ENCODE results near the gene LRRC9.
"Not testable (repeated sequence)": the region's sequence is repeated elsewhere in the genome, so short reads cannot be mapped to it uniquely, and the experiment has no call there.

LRRC9 gene

GRCh38 chr14:60067882-60068281 is 147.9 kb downstream of the LRRC9 start:
- no peak for DNase-seq

GRCh38 chr14:60079723-60080122 is 159.8 kb downstream of the LRRC9 start:
- DNase-seq, result no peak

GRCh38 chr14:60085085-60085484 is 165.1 kb downstream of the LRRC9 start:
- DNase-seq, result no peak

GRCh38 chr14:60085693-60086092 is 165.7 kb downstream of the LRRC9 start:
- no peak for DNase-seq

- DNase-seq, result no peak
These were observed 167.7 kb downstream of the LRRC9 start for GRCh38 chr14:60087668-60088067.

GRCh38 chr14:60089221-60089620 is 169.3 kb downstream of the LRRC9 start:
- no peak for DNase-seq

GRCh38 chr14:60090864-60091519 is 171.0 kb downstream of the LRRC9 start:
- no peak for DNase-seq

- peak; percentile 81 for DNase-seq
These were observed 171.9 kb downstream of the LRRC9 start, which contains the start of gene PCNX4 for GRCh38 chr14:60091550-60092525. Gene PCNX4, plus strand, starts transcription at chr14:60091923. Its CDS starts 15,716 bp downstream, at chr14:60107639.

GRCh38 chr14:60092526-60092920 is 172.6 kb downstream of the LRRC9 start:
- no peak for DNase-seq

- no peak for DNase-seq
These were observed 173.1 kb downstream of the LRRC9 start for GRCh38 chr14:60093080-60093479.

- DNase-seq, result no peak
These were observed 173.7 kb downstream of the LRRC9 start for GRCh38 chr14:60093606-60094005.

- no peak for DNase-seq
These were observed 174.5 kb downstream of the LRRC9 start for GRCh38 chr14:60094306-60094897.

- no peak for DNase-seq
These were observed 175.3 kb downstream of the LRRC9 start for GRCh38 chr14:60095231-60095630.

- no peak for DNase-seq
These were observed 176.0 kb downstream of the LRRC9 start for GRCh38 chr14:60095781-60096450.

- DNase-seq, result no peak
These were observed 178.0 kb downstream of the LRRC9 start for GRCh38 chr14:60097974-60098373.

GRCh38 chr14:60099855-60100254 is 179.9 kb downstream of the LRRC9 start:
- DNase-seq, result not testable (repeated sequence)

- no peak for DNase-seq
These were observed 181.8 kb downstream of the LRRC9 start for GRCh38 chr14:60101786-60102185.

GRCh38 chr14:60102389-60102788 is 182.4 kb downstream of the LRRC9 start:
- no peak for DNase-seq

- DNase-seq, result no peak
These were observed 186.4 kb downstream of the LRRC9 start for GRCh38 chr14:60106339-60106738.

GRCh38 chr14:60107477-60107876 is 187.5 kb downstream of the LRRC9 start:
- no peak for DNase-seq

- no peak for DNase-seq
These were observed 191.8 kb downstream of the LRRC9 start for GRCh38 chr14:60111732-60112131.

All from SIG-M5 (cell line).